Measurements from ENCODE around the gene ADAMTS17.

- TF ChIP-seq, protein P1, sequence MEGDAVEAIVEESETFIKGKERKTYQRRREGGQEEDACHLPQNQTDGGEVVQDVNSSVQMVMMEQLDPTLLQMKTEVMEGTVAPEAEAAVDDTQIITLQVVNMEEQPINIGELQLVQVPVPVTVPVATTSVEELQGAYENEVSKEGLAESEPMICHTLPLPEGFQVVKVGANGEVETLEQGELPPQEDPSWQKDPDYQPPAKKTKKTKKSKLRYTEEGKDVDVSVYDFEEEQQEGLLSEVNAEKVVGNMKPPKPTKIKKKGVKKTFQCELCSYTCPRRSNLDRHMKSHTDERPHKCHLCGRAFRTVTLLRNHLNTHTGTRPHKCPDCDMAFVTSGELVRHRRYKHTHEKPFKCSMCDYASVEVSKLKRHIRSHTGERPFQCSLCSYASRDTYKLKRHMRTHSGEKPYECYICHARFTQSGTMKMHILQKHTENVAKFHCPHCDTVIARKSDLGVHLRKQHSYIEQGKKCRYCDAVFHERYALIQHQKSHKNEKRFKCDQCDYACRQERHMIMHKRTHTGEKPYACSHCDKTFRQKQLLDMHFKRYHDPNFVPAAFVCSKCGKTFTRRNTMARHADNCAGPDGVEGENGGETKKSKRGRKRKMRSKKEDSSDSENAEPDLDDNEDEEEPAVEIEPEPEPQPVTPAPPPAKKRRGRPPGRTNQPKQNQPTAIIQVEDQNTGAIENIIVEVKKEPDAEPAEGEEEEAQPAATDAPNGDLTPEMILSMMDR (conservative IDR thresholded peaks at IDR 0.05; ENCODE audit: low read length) = no peak
- TF ChIP-seq EZH2phosphoT487 (IDR thresholded peaks at IDR 0.05; ENCODE audit: borderline replicate concordance) = no peak
Measured at GRCh38 chr15:100123611-100124010, 218.2 kb downstream of the ADAMTS17 start.
